Neural crest cell (in vitro differentiated cells): ENCODE measurements around the gene ESYT3. TPM values are rescaled to one million over a fixed set of nuclear protein-coding genes. Genes with fewer than 3 reads are reported as not detected.
"Not testable (repeated sequence)": the region's sequence is repeated elsewhere in the genome, so short reads cannot be mapped to it uniquely, and the experiment has no call there.

Experiments used
- DNase-seq: peaks from one replicate; pipeline ENCODE4 v3.0.0; 2021; ENCODE audit warnings: low read depth, mixed read lengths, low spot score
- H3K27ac Mint-ChIP-seq: one replicate; pipeline ENCODE4 v1.8.0; 2021; ENCODE audit warnings: mild to moderate bottlenecking, mixed read lengths; ENCODE audit not compliant: unreplicated experiment
- H3K27me3 Mint-ChIP-seq: 2 replicates; pipeline ENCODE4 v1.8.0; 2021; ENCODE audit warnings: low read depth, mild to moderate bottlenecking, mixed read lengths
- H3K36me3 Mint-ChIP-seq: 2 replicates; pipeline ENCODE4 v1.8.0; 2021; ENCODE audit warnings: low read depth, mild to moderate bottlenecking, mixed read lengths
- H3K4me1 Mint-ChIP-seq: 2 replicates; pipeline ENCODE4 v1.8.0; 2021; ENCODE audit warnings: mixed read lengths
- H3K4me3 Mint-ChIP-seq: one replicate; pipeline ENCODE4 v1.8.0; 2021; ENCODE audit warnings: mild to moderate bottlenecking, mixed read lengths
- H3K9me3 Mint-ChIP-seq: 2 replicates; pipeline ENCODE4 v1.8.0; 2021; ENCODE audit warnings: mixed read lengths
- total RNA-seq: library from RNA; stranded (reverse); gene quantifications from 2 replicates; pipeline ENCODE4 v1.2.1, GENCODE V29; 2021
- TF ChIP-seq, protein P1 (sequence below): fragments of 200-600 bp; sonication (generic); conservative IDR thresholded peaks from 2 replicates; pipeline ENCODE4 v1.5.0; 2021; ENCODE audit warnings: antibody characterized with exemption, mild to moderate bottlenecking

Gene ESYT3
- total RNA-seq, 1 donor from 2014 or later = 0.44 TPM

- H3K27ac Mint-ChIP-seq = no peak overlapping the region
Observed at GRCh38 chr3:138474163-138474562, 39.7 kb downstream of the ESYT3 start.

DNA sequence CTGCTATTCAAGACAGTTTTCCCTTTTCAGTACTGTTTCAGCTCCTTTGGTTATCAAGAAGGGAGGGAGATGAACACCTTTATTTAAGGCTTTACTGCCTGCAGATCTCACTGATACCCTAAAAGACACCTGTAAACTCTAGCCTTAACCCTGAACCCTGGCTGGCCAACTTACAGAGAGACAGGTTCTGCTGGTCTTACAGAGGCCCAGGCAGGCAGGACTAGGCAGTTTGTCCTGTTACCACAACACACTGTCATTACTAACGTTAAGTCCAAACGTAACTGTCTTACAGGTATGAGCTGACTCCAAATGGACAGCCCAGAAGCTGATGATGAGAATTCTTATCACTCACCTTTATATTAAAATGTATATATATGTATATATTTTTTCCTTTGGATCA, 42.1 kb downstream of the ESYT3 start:
- H3K27ac Mint-ChIP-seq = no peak overlapping the region
- TF ChIP-seq, protein P1, sequence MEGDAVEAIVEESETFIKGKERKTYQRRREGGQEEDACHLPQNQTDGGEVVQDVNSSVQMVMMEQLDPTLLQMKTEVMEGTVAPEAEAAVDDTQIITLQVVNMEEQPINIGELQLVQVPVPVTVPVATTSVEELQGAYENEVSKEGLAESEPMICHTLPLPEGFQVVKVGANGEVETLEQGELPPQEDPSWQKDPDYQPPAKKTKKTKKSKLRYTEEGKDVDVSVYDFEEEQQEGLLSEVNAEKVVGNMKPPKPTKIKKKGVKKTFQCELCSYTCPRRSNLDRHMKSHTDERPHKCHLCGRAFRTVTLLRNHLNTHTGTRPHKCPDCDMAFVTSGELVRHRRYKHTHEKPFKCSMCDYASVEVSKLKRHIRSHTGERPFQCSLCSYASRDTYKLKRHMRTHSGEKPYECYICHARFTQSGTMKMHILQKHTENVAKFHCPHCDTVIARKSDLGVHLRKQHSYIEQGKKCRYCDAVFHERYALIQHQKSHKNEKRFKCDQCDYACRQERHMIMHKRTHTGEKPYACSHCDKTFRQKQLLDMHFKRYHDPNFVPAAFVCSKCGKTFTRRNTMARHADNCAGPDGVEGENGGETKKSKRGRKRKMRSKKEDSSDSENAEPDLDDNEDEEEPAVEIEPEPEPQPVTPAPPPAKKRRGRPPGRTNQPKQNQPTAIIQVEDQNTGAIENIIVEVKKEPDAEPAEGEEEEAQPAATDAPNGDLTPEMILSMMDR = no peak
- H3K4me1 Mint-ChIP-seq = no peaks in the 10 kb centered on the region
- H3K36me3 Mint-ChIP-seq = no peaks in the 10 kb centered on the region
- H3K27me3 Mint-ChIP-seq = no peaks in the 10 kb centered on the region
- no peaks in the 10 kb centered on the region for H3K9me3 Mint-ChIP-seq
- no peak overlapping the region for H3K4me3 Mint-ChIP-seq
- DNase-seq = no peak

More at GRCh38 chr3:138474163-138474562, 39.7 kb downstream of the ESYT3 start:
- H3K9me3 Mint-ChIP-seq = no peaks in the 10 kb centered on the region
- no peaks in the 10 kb centered on the region for H3K36me3 Mint-ChIP-seq
- no peaks in the 10 kb centered on the region for H3K27me3 Mint-ChIP-seq
- TF ChIP-seq, protein P1 = no peak
- no peak overlapping the region for H3K4me3 Mint-ChIP-seq
- DNase-seq = no peak
- H3K4me1 Mint-ChIP-seq = no peaks in the 10 kb centered on the region

- DNase-seq = no peak
Observed at GRCh38 chr3:138477120-138477519, 42.7 kb downstream of the ESYT3 start.

GRCh38 chr3:138477801-138478200, 43.4 kb downstream of the ESYT3 start:
- Mint-ChIP-seq H3K27ac (no peak overlapping the region), H3K27me3 (no peaks in the 10 kb centered on the region), H3K4me3 (no peak overlapping the region), H3K4me1 (no peaks in the 10 kb centered on the region), H3K9me3 (no peaks in the 10 kb centered on the region), H3K36me3 (no peaks in the 10 kb centered on the region)
- DNase-seq = no peak
- TF ChIP-seq, protein P1 = no peak

More at GRCh38 chr3:138477120-138477519, 42.7 kb downstream of the ESYT3 start:
- H3K4me3 Mint-ChIP-seq = no peak overlapping the region
- TF ChIP-seq, protein P1 = no peak
- no peaks in the 10 kb centered on the region for H3K4me1 Mint-ChIP-seq
- no peak overlapping the region for H3K27ac Mint-ChIP-seq
- no peaks in the 10 kb centered on the region for H3K36me3 Mint-ChIP-seq
- no peaks in the 10 kb centered on the region for H3K9me3 Mint-ChIP-seq
- no peaks in the 10 kb centered on the region for H3K27me3 Mint-ChIP-seq

- Mint-ChIP-seq H3K4me3 (no peak overlapping the region), H3K27me3 (no peaks in the 10 kb centered on the region), H3K4me1 (no peaks in the 10 kb centered on the region), H3K9me3 (peaks cover 3% of the 10 kb centered on the region), H3K27ac (no peak overlapping the region), H3K36me3 (no peaks in the 10 kb centered on the region)
- TF ChIP-seq, protein P1 = peak; percentile 77
- peak; percentile 60 for DNase-seq
Observed at GRCh38 chr3:138479438-138479863, 45.0 kb downstream of the ESYT3 start.

DNA sequence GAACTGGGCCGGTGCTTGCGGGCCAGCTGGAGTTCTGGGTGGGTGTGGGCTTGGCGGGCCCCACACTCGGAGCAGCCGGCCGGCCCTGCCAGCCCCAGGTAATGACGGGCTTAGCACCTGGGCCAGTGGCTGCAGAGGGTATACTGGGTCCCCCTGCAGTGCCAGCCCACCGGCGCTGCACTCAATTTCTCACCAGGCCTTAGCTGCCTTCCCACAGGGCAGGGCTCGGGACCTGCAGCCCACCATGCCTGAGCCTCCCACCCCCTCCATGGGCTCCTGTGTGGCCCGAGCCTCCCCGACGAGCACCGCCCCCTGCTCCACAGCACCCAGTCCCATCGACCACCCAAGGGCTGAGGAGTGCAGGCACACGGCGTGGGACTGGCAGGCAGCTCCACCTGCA, 50.3 kb downstream of the ESYT3 start:
- H3K4me1 Mint-ChIP-seq, H3K4me3 Mint-ChIP-seq, DNase-seq, H3K27me3 Mint-ChIP-seq, H3K27ac Mint-ChIP-seq: not testable (repeated sequence)
- Mint-ChIP-seq H3K9me3 (peaks cover 30% of the 10 kb centered on the region), H3K36me3 (peaks cover 29% of the 10 kb centered on the region)

DNA sequence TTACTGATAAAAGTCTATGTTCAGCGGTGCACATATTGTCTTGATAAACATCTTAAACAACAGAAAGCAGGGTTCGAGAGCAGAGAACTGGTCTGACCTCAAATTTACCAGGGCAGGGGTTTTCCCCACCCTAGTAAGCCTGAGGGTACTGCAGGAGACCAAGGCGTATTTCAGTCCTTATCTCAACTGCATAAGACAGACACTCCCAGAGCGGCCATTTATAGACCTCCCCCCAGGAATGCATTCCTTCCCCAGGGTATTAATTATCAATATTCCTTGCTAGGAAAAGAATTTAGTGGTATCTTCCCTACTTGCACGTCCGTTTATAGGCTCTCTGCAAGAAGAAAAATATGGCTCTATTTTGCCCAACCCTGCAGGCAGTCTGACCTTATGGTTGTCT, 52.2 kb downstream of the ESYT3 start:
- peaks cover 35% of the 10 kb centered on the region for H3K9me3 Mint-ChIP-seq
- H3K36me3 Mint-ChIP-seq = peaks cover 42% of the 10 kb centered on the region
- DNase-seq, H3K4me1 Mint-ChIP-seq, H3K27ac Mint-ChIP-seq, H3K4me3 Mint-ChIP-seq, H3K27me3 Mint-ChIP-seq: not testable (repeated sequence)
